GM23338 (cell line): ENCODE data around the gene WDR73. TPM values are rescaled to one million over a fixed set of nuclear protein-coding genes. Genes with fewer than 3 reads are reported as not detected.
A peak's percentile ranks its signal among the peaks of the same experiment; 100 is the strongest.

Source experiments
- ATAC-seq: fragments of 200-7000 bp; cut with Tn5 transposase; 3 replicates; pipeline ENCODE4 v1.9.1; 2020
- DNase-seq: peaks from one replicate; pipeline ENCODE4 v3.0.0-alpha.2; 2015; ENCODE audit warnings: low spot score
- H2AFZ ChIP-seq: fragments of 200-600 bp; sonication (generic); 2 replicates; pipeline ENCODE4 v1.8.0; 2016; ENCODE audit warnings: antibody characterized with exemption, mild to moderate bottlenecking, moderate library complexity
- H3F3A ChIP-seq: fragments of 200-600 bp; sonication (generic); replicated peaks from 2 replicates; pipeline ENCODE4 v1.8.0; 2017; ENCODE audit warnings: antibody characterized with exemption, mixed run types, low read depth
- H3K27ac ChIP-seq: fragments of 200-600 bp; sonication (generic); 2 replicates; pipeline ENCODE4 v1.6.1; 2016; ENCODE audit warnings: low read depth
- H3K27me3 ChIP-seq: fragments of 200-600 bp; sonication (generic); 2 replicates; pipeline ENCODE4 v1.8.0; 2016; ENCODE audit warnings: mild to moderate bottlenecking, mixed run types, moderate library complexity; ENCODE audit not compliant: insufficient read depth
- H3K36me3 ChIP-seq: fragments of 200-600 bp; sonication (generic); 2 replicates; pipeline ENCODE4 v1.8.0; 2016; ENCODE audit warnings: mild to moderate bottlenecking; ENCODE audit not compliant: insufficient read depth
- H3K4me1 ChIP-seq: fragments of 200-600 bp; sonication (generic); 2 replicates; pipeline ENCODE4 v1.8.0; 2016; ENCODE audit warnings: mild to moderate bottlenecking, moderate library complexity; ENCODE audit not compliant: insufficient read depth
- H3K4me2 ChIP-seq: fragments of 200-600 bp; sonication (generic); 2 replicates; pipeline ENCODE4 v1.7.1; 2017; ENCODE audit warnings: mixed run types
- H3K4me3 ChIP-seq: fragments of 200-600 bp; sonication (generic); 2 replicates; pipeline ENCODE4 v1.6.1; 2016; ENCODE audit warnings: mixed run types
- H3K79me2 ChIP-seq: fragments of 200-600 bp; sonication (generic); replicated peaks from 2 replicates; pipeline ENCODE4 v1.8.0; 2017; ENCODE audit warnings: mild to moderate bottlenecking; ENCODE audit not compliant: insufficient read depth
- H3K9me2 ChIP-seq: fragments of 200-600 bp; sonication (generic); 2 replicates; pipeline ENCODE4 v1.8.0; 2017; ENCODE audit not compliant: insufficient read depth
- H4K20me1 ChIP-seq: fragments of 200-600 bp; sonication (generic); replicated peaks from 2 replicates; pipeline ENCODE4 v1.8.0; 2017; ENCODE audit warnings: mild to moderate bottlenecking; ENCODE audit not compliant: insufficient read depth
- H3K27ac Mint-ChIP-seq: 2 replicates; pipeline ENCODE4 v1.8.0; 2020; ENCODE audit warnings: inconsistent platforms, mild to moderate bottlenecking, moderate library complexity, mixed read lengths
- H3K27me3 Mint-ChIP-seq: 3 replicates; pipeline ENCODE4 v1.8.0; 2022; ENCODE audit warnings: low read depth, mild to moderate bottlenecking, moderate library complexity, mixed read lengths, inconsistent platforms; ENCODE audit not compliant: insufficient read depth, poor library complexity
- H3K36me3 Mint-ChIP-seq: 3 replicates; pipeline ENCODE4 v1.8.0; 2021; ENCODE audit warnings: low read depth, mild to moderate bottlenecking, inconsistent platforms, moderate library complexity, mixed read lengths
- H3K4me1 Mint-ChIP-seq: 3 replicates; pipeline ENCODE4 v1.8.0; 2020; ENCODE audit warnings: mild to moderate bottlenecking, inconsistent platforms, mixed read lengths
- H3K4me3 Mint-ChIP-seq: 3 replicates; pipeline ENCODE4 v1.8.0; 2021; ENCODE audit warnings: moderate library complexity, mild to moderate bottlenecking, inconsistent platforms, mixed read lengths
- H3K9me3 Mint-ChIP-seq: 3 replicates; pipeline ENCODE4 v1.8.0; 2020; ENCODE audit warnings: moderate library complexity, mild to moderate bottlenecking, inconsistent platforms, mixed read lengths
- CREB1 ChIP-seq: fragments of 250-450 bp; sonication (Bioruptor Pico); IDR thresholded peaks from 2 replicates; pipeline ENCODE4 v1.5.0; 2020; ENCODE audit warnings: low read depth, mild to moderate bottlenecking, moderate library complexity
- CTCF ChIP-seq, 2 experiments: fragments of 200-600 bp in 1 of 2; sonication (generic) in 1 of 2; conservative IDR thresholded peaks; 2 replicates each; pipeline versions ENCODE4 v1.5.1 to v1.6.1; 2016 to 2017; ENCODE audit warnings: antibody characterized with exemption in 2 of 2, low read depth in 2 of 2, mild to moderate bottlenecking in 2 of 2, moderate library complexity in 1 of 2
- EZH2 ChIP-seq: fragments of 200-600 bp; sonication (generic); IDR thresholded peaks from one replicate; pipeline ENCODE4 v1.8.0; 2017; ENCODE audit warnings: antibody characterized with exemption, mild to moderate bottlenecking, low read depth; ENCODE audit not compliant: unreplicated experiment
- EZH2phosphoT487 ChIP-seq: fragments of 200-600 bp; sonication (generic); IDR thresholded peaks from one replicate; pipeline ENCODE4 v1.8.1; 2018; ENCODE audit warnings: antibody characterized with exemption; ENCODE audit not compliant: unreplicated experiment
- JUNB ChIP-seq: IDR thresholded peaks from one replicate; pipeline ENCODE4 v1.6.1; 2016; ENCODE audit warnings: antibody characterized with exemption; ENCODE audit not compliant: unreplicated experiment
- REST ChIP-seq: IDR thresholded peaks from one replicate; pipeline ENCODE4 v1.6.1; 2018; ENCODE audit warnings: antibody characterized with exemption; ENCODE audit not compliant: unreplicated experiment
- STAT1 ChIP-seq: IDR thresholded peaks from one replicate; pipeline ENCODE4 v1.6.1; 2016; ENCODE audit warnings: antibody characterized with exemption; ENCODE audit not compliant: unreplicated experiment
- ZNF114 ChIP-seq: fragments of 250-450 bp; sonication (Bioruptor Pico); IDR thresholded peaks from 2 replicates; pipeline ENCODE4 v1.5.0; 2020; ENCODE audit warnings: mild to moderate bottlenecking, moderate library complexity
- polyA plus RNA-seq: library from polyadenylated mRNA; unstranded; fragments of >200 nt; fragmentation: Nextera tagmentation; extraction: Ambion mirVana; gene quantifications from 2 replicates; pipeline ENCODE4 v1.2.1, GENCODE V29; 2016
- total RNA-seq: library from RNA; depleted of rRNA; stranded (reverse); fragments of >200 nt; shearing (Covaris generic); gene quantifications from 2 replicates; pipeline ENCODE4 v1.2.3, GENCODE V29; 2014

WDR73 gene
- total and polyA plus RNA-seq, 2 experiments from 2014 or later, result 14.8 to 25.2 TPM

GRCh38 chr15:84657748-84658079 is 3.6 kb upstream of the WDR73 start:
- peak; percentile 24 for DNase-seq
- H3K36me3 ChIP-seq, result 0 out of 2 replicates have a peak, but pooled peaks cover under 1% of the 10 kb centered on the region
- peaks cover 12% of the 10 kb centered on the region for H3K79me2 ChIP-seq
- Mint-ChIP-seq H3K4me3 (peak overlapping the region; percentile 73), H3K27ac (no peak overlapping the region), H3K36me3 (peaks cover 7% of the 10 kb centered on the region; the same call in 1 of the 3 replicates), H3K9me3 (no peaks in the 10 kb centered on the region), H3K27me3 (peaks cover 21% of the 10 kb centered on the region), H3K4me1 (peaks cover 37% of the 10 kb centered on the region)
- no peak for TF ChIP-seq CREB1 (CRISPR knock-in tag)
- no peak for TF ChIP-seq JUNB
- TF ChIP-seq STAT1, result no peak
- TF ChIP-seq EZH2phosphoT487, result no peak
- no peak for TF ChIP-seq ZNF114 (CRISPR knock-in tag)
- TF ChIP-seq EZH2, result no peak
- peaks cover 33% of the 10 kb centered on the region for H3K4me1 ChIP-seq
- ATAC-seq, result no peak
- H3K27me3 ChIP-seq, result peaks cover 12% of the 10 kb centered on the region
- peak overlapping the region; percentile 91 for H2AFZ ChIP-seq
- no peak overlapping the region for H3K27ac ChIP-seq
- peak overlapping the region; percentile 82 for H3K4me3 ChIP-seq
- H3K9me2 ChIP-seq, result no peaks in the 10 kb centered on the region
- H3K4me2 ChIP-seq, result peak overlapping the region; percentile 96
- H4K20me1 ChIP-seq, result peaks cover 8% of the 10 kb centered on the region; the same call in 1 of the 2 replicates
- peaks cover 19% of the 10 kb centered on the region for H3F3A ChIP-seq

GRCh38 chr15:84656972-84657371 is 2.9 kb upstream of the WDR73 start:
- H3F3A ChIP-seq, result peaks cover 19% of the 10 kb centered on the region
- no peak for ATAC-seq
- H3K79me2 ChIP-seq, result peaks cover 20% of the 10 kb centered on the region
- H3K36me3 Mint-ChIP-seq, result peaks cover 14% of the 10 kb centered on the region
- H3K36me3 ChIP-seq, result 0 out of 2 replicates have a peak, but pooled peaks cover 8% of the 10 kb centered on the region
- peaks cover 39% of the 10 kb centered on the region for H3K4me1 Mint-ChIP-seq
- H3K27me3 Mint-ChIP-seq, result peaks cover 21% of the 10 kb centered on the region
- no peak for TF ChIP-seq EZH2phosphoT487
- no peak for TF ChIP-seq REST
- no peak for TF ChIP-seq JUNB
- TF ChIP-seq CTCF (conservative IDR thresholded peaks at IDR 0.05; ENCODE audit: low read depth in 2 of 2), result no peak
- H3K4me2 ChIP-seq, result peak overlapping the region; percentile 96
- no peak overlapping the region for H2AFZ ChIP-seq
- H4K20me1 ChIP-seq, result peaks cover 3% of the 10 kb centered on the region; the same call in 1 of the 2 replicates
- no peak for DNase-seq
- H3K27me3 ChIP-seq, result peaks cover 12% of the 10 kb centered on the region
- H3K4me3 ChIP-seq, result peak overlapping the region; percentile 82
- no peak overlapping the region for H3K27ac ChIP-seq
- no peaks in the 10 kb centered on the region for H3K9me2 ChIP-seq
- H3K9me3 Mint-ChIP-seq, result no peaks in the 10 kb centered on the region
- peaks cover 33% of the 10 kb centered on the region for H3K4me1 ChIP-seq
- no peak overlapping the region for H3K27ac Mint-ChIP-seq
- peak overlapping the region; percentile 73 for H3K4me3 Mint-ChIP-seq
